Neuronal stem cell (in vitro differentiated cells): ENCODE data around the gene GSE1.
A peak's percentile ranks its signal among the peaks of the same experiment; 100 is the strongest.

Source experiments
- DNase-seq: peaks from one replicate; pipeline ENCODE4 v3.0.0-alpha.2; 2013; ENCODE audit warnings: low spot score
- H2AFZ ChIP-seq: one replicate; pipeline ENCODE4 v1.6.1; 2013; ENCODE audit warnings: mild to moderate bottlenecking, low read length, inconsistent platforms
- H2AK5ac ChIP-seq: 2 replicates; pipeline ENCODE4 v1.6.1; 2013; ENCODE audit warnings: low read depth, mild to moderate bottlenecking, inconsistent platforms, low read length, moderate library complexity, mixed read lengths
- H2BK120ac ChIP-seq: 2 replicates; pipeline ENCODE4 v1.6.1; 2013; ENCODE audit warnings: low read depth, mild to moderate bottlenecking, inconsistent platforms, low read length, moderate library complexity, mixed read lengths
- H2BK12ac ChIP-seq: one replicate; pipeline ENCODE4 v1.6.1; 2013; ENCODE audit warnings: low read length, inconsistent platforms
- H2BK15ac ChIP-seq: 2 replicates; pipeline ENCODE4 v1.6.1; 2013; ENCODE audit warnings: mild to moderate bottlenecking, low read length, inconsistent platforms, mixed read lengths
- H2BK5ac ChIP-seq: one replicate; pipeline ENCODE4 v1.6.1; 2013; ENCODE audit warnings: inconsistent platforms, mild to moderate bottlenecking, low read length, moderate library complexity
- H3K14ac ChIP-seq: one replicate; pipeline ENCODE4 v1.6.1; 2013; ENCODE audit warnings: low read length, inconsistent platforms
- H3K18ac ChIP-seq: 2 replicates; pipeline ENCODE4 v1.6.1; 2013; ENCODE audit warnings: low read length, inconsistent platforms
- H3K23ac ChIP-seq: 2 replicates; pipeline ENCODE4 v1.6.1; 2013; ENCODE audit warnings: low read depth, mild to moderate bottlenecking, mixed read lengths, low read length, inconsistent platforms; ENCODE audit not compliant: poor library complexity
- H3K27ac ChIP-seq: replicated peaks from 3 replicates; pipeline ENCODE4 v1.5.1; 2013; ENCODE audit warnings: low read length, inconsistent platforms
- H3K27me3 ChIP-seq, 3 experiments: 2 replicates each; pipeline ENCODE4 v1.6.1; 2013; ENCODE audit warnings: low read length in 3 of 3, mild to moderate bottlenecking in 2 of 3, inconsistent platforms in 1 of 3, low read depth in 1 of 3, mixed read lengths in 1 of 3, moderate library complexity in 1 of 3; ENCODE audit not compliant: control insufficient read depth in 3 of 3, insufficient read depth in 3 of 3
- H3K36me3 ChIP-seq, 2 donors: replicated peaks in 1 of 2; 2 replicates each; pipeline ENCODE4 v1.6.1; 2013; ENCODE audit warnings: low read length in 2 of 2; ENCODE audit not compliant: control insufficient read depth in 2 of 2, insufficient read depth in 2 of 2
- H3K4ac ChIP-seq: 2 replicates; pipeline ENCODE4 v1.6.1; 2013; ENCODE audit warnings: inconsistent platforms, mild to moderate bottlenecking, low read length, moderate library complexity
- H3K4me1 ChIP-seq, 2 donors: 1 replicate in 1 of 2; 2 replicates in 1 of 2; pipeline ENCODE4 v1.6.1; 2013; ENCODE audit warnings: low read length in 2 of 2, low read depth in 1 of 2; ENCODE audit not compliant: control insufficient read depth in 2 of 2, insufficient read depth in 1 of 2
- H3K4me2 ChIP-seq: one replicate; pipeline ENCODE4 v1.6.1; 2013; ENCODE audit warnings: mild to moderate bottlenecking, low read length, inconsistent platforms; ENCODE audit not compliant: insufficient read depth, poor library complexity, severe bottlenecking
- H3K4me3 ChIP-seq, 2 donors: 2 replicates each; pipeline ENCODE4 v1.5.1; 2013; ENCODE audit warnings: low read length in 2 of 2, mild to moderate bottlenecking in 2 of 2, inconsistent platforms in 1 of 2, moderate library complexity in 1 of 2
- H3K79me1 ChIP-seq: one replicate; pipeline ENCODE4 v1.6.1; 2013; ENCODE audit warnings: low read depth, mild to moderate bottlenecking, inconsistent platforms, low read length, moderate library complexity
- H3K9ac ChIP-seq: one replicate; pipeline ENCODE4 v1.6.1; 2013; ENCODE audit warnings: mild to moderate bottlenecking, low read depth, low read length, inconsistent platforms; ENCODE audit not compliant: poor library complexity
- H3K9me3 ChIP-seq, 2 donors: replicated peaks in 1 of 2; 2 replicates each; pipeline versions ENCODE3 to v1.6.1; 2013; ENCODE audit warnings: low read length in 2 of 2, mild to moderate bottlenecking in 2 of 2, inconsistent platforms in 1 of 2, low read depth in 1 of 2, mixed read lengths in 1 of 2, moderate library complexity in 1 of 2; ENCODE audit not compliant: control insufficient read depth in 2 of 2, insufficient read depth in 1 of 2
- H4K8ac ChIP-seq: one replicate; pipeline ENCODE4 v1.6.1; 2013; ENCODE audit warnings: low read depth, mild to moderate bottlenecking, inconsistent platforms, low read length, moderate library complexity
- H4K91ac ChIP-seq: one replicate; pipeline ENCODE4 v1.6.1; 2013; ENCODE audit warnings: low read length, low read depth, mild to moderate bottlenecking, inconsistent platforms; ENCODE audit not compliant: poor library complexity
- WGBS, 2 donors: extraction: QIAGEN DNeasy Blood & Tissue Kit; methylation state at CpG; one replicate each; pipeline ENCODE4 v1.1.7; 2013; ENCODE audit warnings: missing lambda C conversion rate in 2 of 2, mixed read lengths in 1 of 2; ENCODE audit not compliant: insufficient read length in 2 of 2, insufficient replicate concordance in 1 of 2; ENCODE audit errors: extremely low coverage in 2 of 2; 5-methylcytosine and 5-hydroxymethylcytosine counted together

The GSE1 gene

GRCh38 chr16:85634747-85635544 is 21.8 kb downstream of the GSE1 start:
- Histone ChIP-seq H3K27me3 (no peaks in the 10 kb centered on the region), H2BK15ac (peak overlapping the region; percentile 62), H2BK5ac (peak overlapping the region; percentile 13), H3K18ac (peak overlapping the region; percentile 87), H3K27ac (no peak overlapping the region), H4K8ac (no peak overlapping the region), H3K36me3 (peaks cover 0 to 54% of the 10 kb centered on the region in 2 donors), H3K4ac (no peak overlapping the region), H3K79me1 (peaks cover 18% of the 10 kb centered on the region), H3K4me1 (peaks cover 19 to 22% of the 10 kb centered on the region in 2 donors), H2AFZ (no peak overlapping the region), H3K4me2 (no peak overlapping the region), H2BK120ac (peak overlapping the region; percentile 54), H2AK5ac (peak overlapping the region; percentile 84), H3K14ac (no peak overlapping the region), H3K9me3 (peaks cover 0 to 4% of the 10 kb centered on the region in 2 donors), H3K23ac (no peak overlapping the region), H2BK12ac (peak overlapping the region; percentile 88), H4K91ac (no peak overlapping the region), H3K4me3 (no peak overlapping the region), H3K9ac (no peak overlapping the region)
- no CpG with 5 or more reads among the region's 24 CpGs for WGBS, 2 donors
- DNase-seq = no peak

- Histone ChIP-seq H2AFZ (no peak overlapping the region), H4K8ac (no peak overlapping the region), H3K9me3 (no peaks in the 10 kb centered on the region), H3K14ac (peak overlapping the region; percentile 71), H3K79me1 (peaks cover 18% of the 10 kb centered on the region), H2BK5ac (peak overlapping the region; percentile 13), H3K4ac (peak overlapping the region; percentile 66), H3K23ac (peak overlapping the region; percentile 34), H2AK5ac (peak overlapping the region; percentile 90), H2BK12ac (peak overlapping the region; percentile 41), H3K18ac (peak overlapping the region; percentile 87), H3K4me3 (no peak overlapping the region), H3K36me3 (peaks cover 0 to 49% of the 10 kb centered on the region in 2 donors), H3K27ac (no peak overlapping the region), H3K4me2 (no peak overlapping the region), H3K27me3 (no peaks in the 10 kb centered on the region), H3K9ac (peak overlapping the region; percentile 81), H2BK120ac (peak overlapping the region; percentile 17), H4K91ac (peak overlapping the region; percentile 53), H2BK15ac (peak overlapping the region; percentile 62), H3K4me1 (peaks cover 19 to 22% of the 10 kb centered on the region in 2 donors)
- no peak for DNase-seq
- WGBS, 2 donors = no CpG with 5 or more reads among the region's 26 CpGs
Measured at GRCh38 chr16:85635545-85636140, 22.5 kb downstream of the GSE1 start.

GRCh38 chr16:85636234-85636812 is 23.2 kb downstream of the GSE1 start:
- Histone ChIP-seq H4K91ac (no peak overlapping the region), H2BK120ac (peak overlapping the region; percentile 47), H3K4me3 (no peak overlapping the region), H3K4me1 (peaks cover 19 to 22% of the 10 kb centered on the region in 2 donors), H2AK5ac (peak overlapping the region; percentile 90), H3K36me3 (peaks cover 0 to 55% of the 10 kb centered on the region in 2 donors), H3K18ac (peak overlapping the region; percentile 87), H3K9ac (no peak overlapping the region), H3K27ac (no peak overlapping the region), H3K14ac (peak overlapping the region; percentile 89), H2BK12ac (no peak overlapping the region), H2BK15ac (peak overlapping the region; percentile 17), H3K79me1 (peaks cover 18% of the 10 kb centered on the region), H3K4me2 (no peak overlapping the region), H4K8ac (no peak overlapping the region), H3K9me3 (no peaks in the 10 kb centered on the region), H3K23ac (peak overlapping the region; percentile 43), H3K4ac (peak overlapping the region; percentile 11), H3K27me3 (no peaks in the 10 kb centered on the region), H2AFZ (no peak overlapping the region), H2BK5ac (no peak overlapping the region)
- WGBS, 2 donors = no CpG with 5 or more reads among the region's 27 CpGs
- no peak for DNase-seq
